ENCODE data around the gene FKBP3.
"Not testable (repeated sequence)": the region's sequence is repeated elsewhere in the genome, so short reads cannot be mapped to it uniquely, and the experiment has no call there.

FKBP3 gene

GRCh38 chr14:45082420-45082819, 51.9 kb downstream of the FKBP3 start:
- Histone ChIP-seq H3K27me3 (replicated peaks; ENCODE audit: control insufficient read depth, insufficient read depth, low read length) (no peaks in the 10 kb centered on the region), H3K36me3 (ENCODE audit: control insufficient read depth, insufficient read depth, low read length, severe bottlenecking) (no peaks in the 10 kb centered on the region), H3K9me3 (ENCODE audit: control insufficient read depth, low read length) (no peaks in the 10 kb centered on the region), H3K4me3 (ENCODE audit: low read length) (no peak overlapping the region), H3K9ac (ENCODE audit: low read length) (no peak overlapping the region), H3K4me1 (ENCODE audit: control insufficient read depth, insufficient read depth, low read length) (peaks cover 28% of the 10 kb centered on the region)
- DNase-seq (ENCODE audit: low read depth): no peak

- not testable (repeated sequence) for DNase-seq (ENCODE audit: low read depth); H3K27me3 ChIP-seq (replicated peaks; ENCODE audit: control insufficient read depth, insufficient read depth, low read length); H3K9ac ChIP-seq (ENCODE audit: low read length); H3K4me3 ChIP-seq (ENCODE audit: low read length); H3K36me3 ChIP-seq (ENCODE audit: control insufficient read depth, insufficient read depth, low read length, severe bottlenecking); H3K9me3 ChIP-seq (ENCODE audit: control insufficient read depth, low read length)
- H3K4me1 ChIP-seq (ENCODE audit: control insufficient read depth, insufficient read depth, low read length): peaks cover 15% of the 10 kb centered on the region
Observed at GRCh38 chr14:45081096-45081495, 53.2 kb downstream of the FKBP3 start.

GRCh38 chr14:45080416-45080968, 53.8 kb downstream of the FKBP3 start:
- H3K4me3 ChIP-seq (ENCODE audit: low read length); H3K27me3 ChIP-seq (replicated peaks; ENCODE audit: control insufficient read depth, insufficient read depth, low read length); H3K9ac ChIP-seq (ENCODE audit: low read length); H3K9me3 ChIP-seq (ENCODE audit: control insufficient read depth, low read length); DNase-seq (ENCODE audit: low read depth); H3K4me1 ChIP-seq (ENCODE audit: control insufficient read depth, insufficient read depth, low read length); H3K36me3 ChIP-seq (ENCODE audit: control insufficient read depth, insufficient read depth, low read length, severe bottlenecking): not testable (repeated sequence)

GRCh38 chr14:45078323-45078722, 56.0 kb downstream of the FKBP3 start:
- H3K9me3 ChIP-seq (ENCODE audit: control insufficient read depth, low read length): no peaks in the 10 kb centered on the region
- no peak for DNase-seq (ENCODE audit: low read depth)
- peaks cover 6% of the 10 kb centered on the region for H3K36me3 ChIP-seq (ENCODE audit: control insufficient read depth, insufficient read depth, low read length, severe bottlenecking)
- no peaks in the 10 kb centered on the region for H3K27me3 ChIP-seq (replicated peaks; ENCODE audit: control insufficient read depth, insufficient read depth, low read length)
- H3K4me3 ChIP-seq (ENCODE audit: low read length): no peak overlapping the region
- no peak overlapping the region for H3K9ac ChIP-seq (ENCODE audit: low read length)
- H3K4me1 ChIP-seq (ENCODE audit: control insufficient read depth, insufficient read depth, low read length): peaks cover 2% of the 10 kb centered on the region

GRCh38 chr14:45073231-45073879, 60.9 kb downstream of the FKBP3 start:
- Histone ChIP-seq H3K9ac (ENCODE audit: low read length) (no peak overlapping the region), H3K36me3 (ENCODE audit: control insufficient read depth, insufficient read depth, low read length, severe bottlenecking) (peaks cover 16% of the 10 kb centered on the region), H3K4me3 (ENCODE audit: low read length) (no peak overlapping the region), H3K27me3 (replicated peaks; ENCODE audit: control insufficient read depth, insufficient read depth, low read length) (no peaks in the 10 kb centered on the region), H3K9me3 (ENCODE audit: control insufficient read depth, low read length) (no peaks in the 10 kb centered on the region), H3K4me1 (ENCODE audit: control insufficient read depth, insufficient read depth, low read length) (no peaks in the 10 kb centered on the region)
- no peak for DNase-seq (ENCODE audit: low read depth)

GRCh38 chr14:45072126-45072525, 62.2 kb downstream of the FKBP3 start:
- Histone ChIP-seq H3K36me3 (ENCODE audit: control insufficient read depth, insufficient read depth, low read length, severe bottlenecking) (peaks cover 16% of the 10 kb centered on the region), H3K9ac (ENCODE audit: low read length) (no peak overlapping the region), H3K4me1 (ENCODE audit: control insufficient read depth, insufficient read depth, low read length) (no peaks in the 10 kb centered on the region), H3K9me3 (ENCODE audit: control insufficient read depth, low read length) (no peaks in the 10 kb centered on the region), H3K4me3 (ENCODE audit: low read length) (no peak overlapping the region), H3K27me3 (replicated peaks; ENCODE audit: control insufficient read depth, insufficient read depth, low read length) (no peaks in the 10 kb centered on the region)
- no peak for DNase-seq (ENCODE audit: low read depth)

- H3K9ac ChIP-seq (ENCODE audit: low read length): no peak overlapping the region
- no peak overlapping the region for H3K4me3 ChIP-seq (ENCODE audit: low read length)
- DNase-seq (ENCODE audit: low read depth): no peak
- H3K9me3 ChIP-seq (ENCODE audit: control insufficient read depth, low read length): no peaks in the 10 kb centered on the region
- peaks cover 16% of the 10 kb centered on the region for H3K36me3 ChIP-seq (ENCODE audit: control insufficient read depth, insufficient read depth, low read length, severe bottlenecking)
- no peaks in the 10 kb centered on the region for H3K27me3 ChIP-seq (replicated peaks; ENCODE audit: control insufficient read depth, insufficient read depth, low read length)
- H3K4me1 ChIP-seq (ENCODE audit: control insufficient read depth, insufficient read depth, low read length): no peaks in the 10 kb centered on the region
Observed at GRCh38 chr14:45070215-45070614, 64.1 kb downstream of the FKBP3 start.

GRCh38 chr14:45068396-45068795, 65.9 kb downstream of the FKBP3 start:
- no peaks in the 10 kb centered on the region for H3K4me1 ChIP-seq (ENCODE audit: control insufficient read depth, insufficient read depth, low read length)
- H3K9me3 ChIP-seq (ENCODE audit: control insufficient read depth, low read length): no peaks in the 10 kb centered on the region
- H3K27me3 ChIP-seq (replicated peaks; ENCODE audit: control insufficient read depth, insufficient read depth, low read length): no peaks in the 10 kb centered on the region
- H3K36me3 ChIP-seq (ENCODE audit: control insufficient read depth, insufficient read depth, low read length, severe bottlenecking): peaks cover 11% of the 10 kb centered on the region
- DNase-seq (ENCODE audit: low read depth): no peak
- H3K9ac ChIP-seq (ENCODE audit: low read length): no peak overlapping the region
- H3K4me3 ChIP-seq (ENCODE audit: low read length): no peak overlapping the region

GRCh38 chr14:45066667-45067066, 67.6 kb downstream of the FKBP3 start:
- no peak for DNase-seq (ENCODE audit: low read depth)
- H3K9ac ChIP-seq (ENCODE audit: low read length): no peak overlapping the region
- no peaks in the 10 kb centered on the region for H3K9me3 ChIP-seq (ENCODE audit: control insufficient read depth, low read length)
- H3K27me3 ChIP-seq (replicated peaks; ENCODE audit: control insufficient read depth, insufficient read depth, low read length): no peaks in the 10 kb centered on the region
- no peak overlapping the region for H3K4me3 ChIP-seq (ENCODE audit: low read length)
- peaks cover 4% of the 10 kb centered on the region for H3K36me3 ChIP-seq (ENCODE audit: control insufficient read depth, insufficient read depth, low read length, severe bottlenecking)
- H3K4me1 ChIP-seq (ENCODE audit: control insufficient read depth, insufficient read depth, low read length): no peaks in the 10 kb centered on the region

- H3K9ac ChIP-seq (ENCODE audit: low read length): no peak overlapping the region
- H3K4me1 ChIP-seq (ENCODE audit: control insufficient read depth, insufficient read depth, low read length): no peaks in the 10 kb centered on the region
- no peaks in the 10 kb centered on the region for H3K27me3 ChIP-seq (replicated peaks; ENCODE audit: control insufficient read depth, insufficient read depth, low read length)
- DNase-seq (ENCODE audit: low read depth): no peak
- no peaks in the 10 kb centered on the region for H3K9me3 ChIP-seq (ENCODE audit: control insufficient read depth, low read length)
- H3K36me3 ChIP-seq (ENCODE audit: control insufficient read depth, insufficient read depth, low read length, severe bottlenecking): peaks cover 4% of the 10 kb centered on the region
- no peak overlapping the region for H3K4me3 ChIP-seq (ENCODE audit: low read length)
Observed at GRCh38 chr14:45065956-45066355, 68.3 kb downstream of the FKBP3 start.
